Vagina (tissue), 2 donors: ENCODE measurements around the gene ATP8A1.

ENCODE experiments used
- POLR2A ChIP-seq, 2 donors: fragments of 450-650 bp; IDR thresholded peaks; one replicate each; pipeline ENCODE4 v1.6.1; 2017; ENCODE audit warnings: antibody characterized with exemption in 2 of 2, mild to moderate bottlenecking in 2 of 2, moderate library complexity in 2 of 2
- POLR2AphosphoS5 ChIP-seq, 2 donors: sonication (generic); formaldehyde crosslinking; IDR thresholded peaks; one replicate each; pipeline ENCODE4 v1.9.0; 2017; ENCODE audit warnings: antibody characterized with exemption in 2 of 2, mild to moderate bottlenecking in 2 of 2, low read depth in 1 of 2; ENCODE audit not compliant: insufficient read depth in 1 of 2
- TF ChIP-seq, protein P1 (sequence below), 3 experiments: fragments of 450-650 bp in 2 of 3; fragments of 200-600 bp in 1 of 3; sonication (generic) in 1 of 3; IDR thresholded peaks; one replicate each; pipeline ENCODE4 v1.5.1; 2017 to 2019; ENCODE audit warnings: antibody characterized with exemption in 3 of 3, mild to moderate bottlenecking in 2 of 3, moderate library complexity in 2 of 3

DNA sequence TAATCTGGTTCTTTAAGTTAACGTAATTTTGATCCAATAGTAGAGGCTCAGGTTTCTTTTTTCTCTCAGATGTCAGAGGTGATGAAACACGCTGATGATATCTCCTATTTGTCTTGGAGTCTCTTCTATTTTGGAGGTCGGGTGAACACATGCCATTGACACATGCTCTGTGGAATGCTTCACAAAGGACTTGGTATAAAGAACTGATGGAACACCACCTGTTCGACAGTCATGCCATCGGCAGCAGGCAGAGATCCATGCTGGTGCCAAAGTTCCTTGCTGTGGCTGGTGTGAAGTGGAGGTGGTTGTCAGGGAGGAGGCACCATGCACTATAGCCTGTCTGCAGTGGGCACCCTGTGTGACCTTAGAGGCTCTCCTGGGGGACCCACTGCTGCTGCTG is 94.9 kb downstream of the ATP8A1 start:
- TF ChIP-seq, protein P1, sequence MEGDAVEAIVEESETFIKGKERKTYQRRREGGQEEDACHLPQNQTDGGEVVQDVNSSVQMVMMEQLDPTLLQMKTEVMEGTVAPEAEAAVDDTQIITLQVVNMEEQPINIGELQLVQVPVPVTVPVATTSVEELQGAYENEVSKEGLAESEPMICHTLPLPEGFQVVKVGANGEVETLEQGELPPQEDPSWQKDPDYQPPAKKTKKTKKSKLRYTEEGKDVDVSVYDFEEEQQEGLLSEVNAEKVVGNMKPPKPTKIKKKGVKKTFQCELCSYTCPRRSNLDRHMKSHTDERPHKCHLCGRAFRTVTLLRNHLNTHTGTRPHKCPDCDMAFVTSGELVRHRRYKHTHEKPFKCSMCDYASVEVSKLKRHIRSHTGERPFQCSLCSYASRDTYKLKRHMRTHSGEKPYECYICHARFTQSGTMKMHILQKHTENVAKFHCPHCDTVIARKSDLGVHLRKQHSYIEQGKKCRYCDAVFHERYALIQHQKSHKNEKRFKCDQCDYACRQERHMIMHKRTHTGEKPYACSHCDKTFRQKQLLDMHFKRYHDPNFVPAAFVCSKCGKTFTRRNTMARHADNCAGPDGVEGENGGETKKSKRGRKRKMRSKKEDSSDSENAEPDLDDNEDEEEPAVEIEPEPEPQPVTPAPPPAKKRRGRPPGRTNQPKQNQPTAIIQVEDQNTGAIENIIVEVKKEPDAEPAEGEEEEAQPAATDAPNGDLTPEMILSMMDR (IDR thresholded peaks at IDR 0.05): no peak
- TF ChIP-seq POLR2A (IDR thresholded peaks at IDR 0.05) (no peak), POLR2AphosphoS5 (IDR thresholded peaks at IDR 0.05; ENCODE audit: insufficient read depth in 1 of 2, low read depth in 1 of 2) (no peak)
